ENCODE results near the gene MPP1. TPM values are rescaled to one million over a fixed set of nuclear protein-coding genes. Genes with fewer than 3 reads are reported as not detected.

The MPP1 gene
- total RNA-seq, 2 experiments from 2014 or later, result 16.2 to 17.9 TPM

- DNase-seq, result no peak
- Mint-ChIP-seq H3K4me3 (peak overlapping the region; percentile 11), H3K27ac (peak overlapping the region; percentile 69), H3K27me3 (no peaks in the 10 kb centered on the region), H3K4me1 (peaks cover 90% of the 10 kb centered on the region), H3K36me3 (peaks cover 7% of the 10 kb centered on the region), H3K9me3 (no peaks in the 10 kb centered on the region)
Measured at GRCh38 chrX:154733066-154733425, 72.2 kb downstream of the MPP1 start.

- H3K27ac Mint-ChIP-seq, result peak overlapping the region; percentile 69
- no peak for DNase-seq
- no peaks in the 10 kb centered on the region for H3K9me3 Mint-ChIP-seq
- H3K27me3 Mint-ChIP-seq, result no peaks in the 10 kb centered on the region
- H3K36me3 Mint-ChIP-seq, result peaks cover 7% of the 10 kb centered on the region
- H3K4me3 Mint-ChIP-seq, result peak overlapping the region; percentile 37
- peaks cover 89% of the 10 kb centered on the region for H3K4me1 Mint-ChIP-seq
Measured at GRCh38 chrX:154732421-154733065, 72.7 kb downstream of the MPP1 start.

- peaks cover 3% of the 10 kb centered on the region for H3K36me3 Mint-ChIP-seq
- H3K4me1 Mint-ChIP-seq, result peaks cover 85% of the 10 kb centered on the region
- no peak overlapping the region for H3K4me3 Mint-ChIP-seq
- no peaks in the 10 kb centered on the region for H3K9me3 Mint-ChIP-seq
- peak overlapping the region; percentile 58 for H3K27ac Mint-ChIP-seq
- no peak for DNase-seq
- no peaks in the 10 kb centered on the region for H3K27me3 Mint-ChIP-seq
Measured at GRCh38 chrX:154731881-154732280, 73.4 kb downstream of the MPP1 start.

- H3K4me3 Mint-ChIP-seq, result no peak overlapping the region
- DNase-seq, result no peak
- peaks cover under 1% of the 10 kb centered on the region for H3K36me3 Mint-ChIP-seq
- H3K27ac Mint-ChIP-seq, result no peak overlapping the region
- H3K4me1 Mint-ChIP-seq, result peaks cover 83% of the 10 kb centered on the region
- H3K27me3 Mint-ChIP-seq, result no peaks in the 10 kb centered on the region
- H3K9me3 Mint-ChIP-seq, result no peaks in the 10 kb centered on the region
Measured at GRCh38 chrX:154731184-154731583, 74.1 kb downstream of the MPP1 start.

GRCh38 chrX:154730253-154730891, 74.9 kb downstream of the MPP1 start:
- DNase-seq, result no peak
- Mint-ChIP-seq H3K36me3 (peaks cover 3% of the 10 kb centered on the region), H3K4me1 (peaks cover 84% of the 10 kb centered on the region), H3K4me3 (no peak overlapping the region), H3K27ac (peak overlapping the region; percentile 11), H3K27me3 (no peaks in the 10 kb centered on the region), H3K9me3 (no peaks in the 10 kb centered on the region)

GRCh38 chrX:154729439-154729838, 75.8 kb downstream of the MPP1 start:
- Mint-ChIP-seq H3K36me3 (peaks cover 3% of the 10 kb centered on the region), H3K4me1 (peaks cover 84% of the 10 kb centered on the region), H3K27me3 (no peaks in the 10 kb centered on the region), H3K27ac (peak overlapping the region; percentile 23), H3K9me3 (no peaks in the 10 kb centered on the region), H3K4me3 (no peak overlapping the region)
- DNase-seq, result no peak

Other genes starting within 250 kb of the MPP1 start
- not detected for gene CTAG1A, start 220.4 kb downstream of the MPP1 start, total RNA-seq
- gene CTAG1B, start 186.2 kb downstream of the MPP1 start, total RNA-seq, result not detected
- gene CTAG2, start 151.9 kb downstream of the MPP1 start, total RNA-seq, result 10 to 100 TPM; 37.2 to 39.6 TPM
- gene GAB3, start 54.4 kb downstream of the MPP1 start, total RNA-seq, result 1 to 10 TPM; 2.5 to 3.4 TPM
- 100 to 1,000 TPM; 181 to 190 TPM for gene DKC1, start 42.6 kb downstream of the MPP1 start, total RNA-seq
- gene SMIM9, start 29.2 kb upstream of the MPP1 start, total RNA-seq, result not detected
- gene F8A1, start 80.9 kb upstream of the MPP1 start, total RNA-seq, result 10 to 100 TPM; 39.3 to 39.4 TPM
- gene F8, start 217.2 kb upstream of the MPP1 start, total RNA-seq, result 1 to 10 TPM; 4.3 TPM
- 10 to 100 TPM; 97.3 to 99.7 TPM for gene FUNDC2, start 221.4 kb upstream of the MPP1 start, total RNA-seq

All from activated naive CD8-positive, alpha-beta T cell treated with anti-CD3 and anti-CD28 coated beads for 36 hours (primary cell).